A204.1 (cell line): ENCODE results near the gene HVCN1.

Experiments used
- FAIRE-seq: peaks from 2 replicates; lab custom pipeline; 2012; peaks lifted over from hg19 to GRCh38; lab: Jason Lieb, UNC

HVCN1 gene

DNA sequence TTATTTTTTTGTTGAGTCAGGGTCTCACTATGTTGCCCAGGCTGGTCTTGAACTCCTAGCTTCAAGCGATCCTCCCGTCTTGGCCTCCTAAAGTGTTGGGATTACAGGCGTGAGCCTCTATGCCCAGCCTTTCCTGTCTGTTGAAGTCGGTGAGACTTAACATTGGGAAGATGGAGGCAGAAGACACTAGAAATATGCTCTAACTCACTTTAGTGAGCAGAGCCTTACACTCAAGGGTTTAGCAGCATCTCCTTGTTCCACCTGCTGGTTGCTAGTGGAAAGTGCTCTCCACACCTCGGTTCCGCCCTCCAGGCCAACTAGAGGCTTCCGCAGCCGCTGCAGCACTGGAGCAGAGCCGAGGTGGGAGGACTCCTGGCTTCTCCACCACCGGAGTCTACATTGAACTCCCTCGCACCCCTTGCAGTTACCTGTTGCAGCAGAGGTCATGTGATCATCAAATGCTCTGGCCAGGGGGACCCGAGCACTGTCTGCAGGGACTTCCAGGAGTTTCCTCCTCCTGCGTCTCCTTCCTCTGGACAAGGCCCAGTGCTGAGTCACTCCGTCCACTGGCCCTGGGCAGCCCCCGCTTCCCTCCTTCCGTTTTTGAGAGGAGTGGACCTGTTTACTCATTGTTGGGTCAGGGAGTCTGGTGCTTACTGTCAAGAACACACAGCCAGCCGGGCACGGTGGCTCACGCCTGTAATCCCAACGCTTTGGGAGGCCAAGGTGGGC, 9.4 kb upstream of the HVCN1 start:
- FAIRE-seq: peak; percentile 69

DNA sequence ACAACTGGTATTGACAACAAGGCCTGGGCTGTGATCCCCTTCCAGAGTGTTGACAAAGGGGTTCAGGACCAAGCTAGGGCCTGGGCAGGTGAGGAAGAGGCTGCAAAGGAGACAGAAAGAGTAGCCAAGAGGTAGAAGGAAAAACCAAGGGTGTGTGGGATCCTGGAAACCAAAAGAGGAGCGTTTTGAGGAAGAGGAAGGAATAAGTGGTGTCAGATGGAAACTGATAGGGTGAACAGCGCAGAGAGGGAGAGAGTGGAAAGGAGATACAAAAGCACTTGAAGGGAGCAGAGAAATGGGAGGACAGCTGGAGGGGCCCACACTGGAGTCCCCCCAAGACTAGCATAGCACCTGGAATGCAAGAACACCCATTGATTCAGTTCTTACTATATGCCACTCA, 8.3 kb upstream of the HVCN1 start:
- no peak for FAIRE-seq

DNA sequence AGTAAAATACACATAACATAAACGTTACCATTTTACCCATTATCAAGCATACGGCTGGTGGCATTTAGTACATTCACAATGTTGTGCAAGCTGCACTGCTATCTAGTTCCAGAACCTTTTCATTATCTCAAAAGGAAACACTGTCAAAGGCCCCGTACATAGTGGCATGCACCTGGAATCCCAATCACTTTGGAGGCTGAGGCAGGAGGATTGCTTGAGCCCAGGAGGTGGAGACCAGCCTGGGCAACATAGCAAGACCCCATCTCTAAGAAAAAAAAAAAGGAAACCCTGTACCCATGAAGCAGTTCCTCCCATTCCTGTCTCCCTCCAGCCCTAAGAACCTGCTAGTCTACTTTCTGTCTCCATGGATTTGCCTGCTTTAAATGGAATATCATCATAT, 7.4 kb upstream of the HVCN1 start:
- no peak for FAIRE-seq

DNA sequence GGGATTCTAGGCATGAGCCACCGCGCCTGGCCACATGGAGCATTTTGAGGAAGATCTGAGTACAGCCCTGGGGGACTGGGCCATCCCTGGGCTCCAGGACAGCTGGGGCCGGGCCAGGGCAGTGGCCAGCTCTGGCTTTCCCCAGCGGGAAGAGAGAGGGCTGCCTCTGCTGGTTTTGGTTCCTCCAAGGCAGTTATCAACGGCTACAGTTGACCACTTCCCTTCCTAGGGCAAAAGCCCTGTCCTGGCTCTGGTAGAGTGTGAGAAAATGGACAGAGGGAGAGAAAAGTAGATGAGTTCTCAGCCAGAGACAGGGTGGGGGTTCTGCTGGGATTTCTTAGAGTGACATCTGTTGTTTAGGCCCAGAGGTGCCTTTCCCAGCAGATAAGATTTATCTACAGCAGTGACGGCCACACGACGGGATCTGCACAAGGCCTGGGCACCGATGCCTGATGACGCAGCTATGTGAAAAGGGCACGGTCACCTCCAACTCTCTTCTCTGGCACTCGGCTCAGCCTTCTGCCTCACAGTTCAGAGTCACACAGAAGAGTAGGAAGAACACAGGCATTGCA, 5.5 kb upstream of the HVCN1 start:
- no peak for FAIRE-seq

DNA sequence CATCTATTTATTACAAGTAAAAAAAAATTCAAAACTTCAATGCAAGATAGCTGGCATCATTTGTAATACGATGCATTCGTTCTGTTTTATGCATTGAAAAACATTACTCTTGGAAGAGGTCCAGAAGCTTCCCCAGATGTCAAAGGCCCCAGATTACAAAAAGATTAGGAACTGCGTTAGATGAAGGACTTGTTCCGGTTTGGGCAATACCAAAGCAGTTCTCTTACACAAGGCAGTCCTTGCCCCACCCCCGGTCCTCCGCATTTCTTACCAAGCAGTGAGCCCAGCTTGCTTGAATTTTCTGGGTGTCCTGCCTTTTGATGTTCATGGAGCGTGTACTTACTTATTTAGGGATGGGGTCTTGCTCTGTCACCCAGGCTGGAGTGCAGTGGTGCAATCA, 4.8 kb upstream of the HVCN1 start:
- no peak for FAIRE-seq

DNA sequence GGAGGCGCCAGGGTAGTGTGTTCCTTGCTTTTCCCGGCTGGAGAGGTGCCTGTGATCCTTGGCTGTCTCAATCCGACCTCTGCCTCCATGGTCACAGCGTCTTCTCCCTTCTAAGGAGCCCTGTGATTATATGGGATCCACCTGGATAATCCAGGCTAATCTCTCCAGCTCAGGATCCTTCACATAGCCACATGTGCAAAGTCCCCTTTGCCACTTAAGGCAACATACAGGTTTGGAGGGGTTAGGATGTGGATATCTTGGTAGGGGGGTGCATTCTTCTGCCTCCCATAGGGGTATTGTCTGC, 1.2 kb upstream of the HVCN1 start:
- FAIRE-seq: no peak

DNA sequence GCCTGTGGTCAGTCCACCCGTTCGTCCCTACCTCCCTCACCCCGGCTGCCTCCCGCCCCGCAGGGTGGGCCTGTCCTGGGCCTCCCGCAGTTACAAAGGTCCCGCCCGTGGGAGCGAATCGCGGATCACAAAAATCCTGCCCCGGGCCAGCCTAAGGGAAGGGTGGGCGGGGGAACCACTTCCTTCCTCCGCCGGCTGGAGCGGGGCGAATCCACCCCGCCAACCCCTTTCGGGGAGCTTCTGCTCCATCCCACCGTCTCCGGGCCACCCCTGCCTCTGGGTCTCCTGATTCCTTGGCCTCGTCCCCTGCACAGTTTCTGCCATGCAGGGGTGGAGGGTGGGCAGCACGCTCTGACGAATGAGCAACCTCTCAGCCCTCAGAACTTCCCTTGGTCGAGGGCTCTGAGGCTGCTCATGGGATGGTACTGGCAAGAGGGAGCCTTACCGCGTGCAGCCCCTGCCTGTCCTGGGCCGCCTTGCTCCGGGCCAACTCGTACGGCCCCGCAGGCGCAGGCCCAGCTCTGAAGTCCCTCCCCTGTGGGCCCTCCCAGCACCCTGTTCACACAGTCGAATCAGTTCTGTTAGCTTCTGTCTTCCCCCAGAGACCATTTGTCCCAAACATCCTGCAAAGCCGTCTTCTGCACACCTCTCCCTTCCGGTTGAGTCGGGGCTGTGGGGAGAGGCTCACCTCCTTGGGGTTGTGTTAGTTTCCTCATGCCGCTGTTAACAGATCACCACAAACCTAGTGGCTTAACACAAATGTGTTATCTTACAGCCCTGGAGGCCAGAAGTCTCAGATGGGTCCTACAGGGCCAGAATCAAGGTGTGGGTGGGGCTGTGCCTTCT, 589 bp upstream of the HVCN1 start:
- FAIRE-seq: no peak

DNA sequence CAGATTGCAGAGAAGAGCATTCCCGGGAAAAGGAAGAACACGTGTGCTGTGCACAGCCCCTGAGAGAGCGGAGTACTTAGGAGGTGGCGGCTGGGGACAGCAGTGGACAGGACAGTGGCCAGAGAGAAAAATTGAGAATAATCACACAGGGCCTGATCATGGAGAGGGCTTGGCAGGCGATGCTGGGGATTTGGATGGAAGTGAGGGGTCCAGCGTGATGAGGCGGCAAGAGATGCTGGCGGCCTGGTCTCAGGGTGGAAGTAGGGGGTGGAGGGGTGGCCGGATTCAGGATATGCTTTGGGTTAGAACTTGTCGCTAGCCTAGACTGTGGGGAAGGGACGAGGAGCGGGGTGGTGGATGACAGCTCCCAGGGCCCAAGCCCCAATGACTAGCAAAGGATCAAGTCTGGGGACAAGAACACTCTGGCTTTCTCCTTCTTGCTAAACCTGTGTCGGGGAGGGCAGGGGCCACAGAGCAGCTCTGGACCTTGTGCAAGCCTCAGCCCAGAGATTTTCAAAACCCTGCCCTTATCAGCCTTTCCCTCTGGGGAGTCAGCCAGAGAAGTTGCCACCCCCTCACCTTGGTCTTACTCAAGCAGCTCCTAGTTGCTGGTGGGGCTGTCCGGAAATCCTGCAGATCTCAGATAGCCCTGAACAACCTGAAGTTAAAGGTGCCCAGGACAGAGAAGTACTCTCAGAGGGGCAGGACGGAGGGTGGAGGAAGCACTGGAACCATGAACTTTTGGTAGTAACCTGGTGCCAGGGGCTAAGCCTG, 1.3 kb downstream of the HVCN1 start:
- no peak for FAIRE-seq

DNA sequence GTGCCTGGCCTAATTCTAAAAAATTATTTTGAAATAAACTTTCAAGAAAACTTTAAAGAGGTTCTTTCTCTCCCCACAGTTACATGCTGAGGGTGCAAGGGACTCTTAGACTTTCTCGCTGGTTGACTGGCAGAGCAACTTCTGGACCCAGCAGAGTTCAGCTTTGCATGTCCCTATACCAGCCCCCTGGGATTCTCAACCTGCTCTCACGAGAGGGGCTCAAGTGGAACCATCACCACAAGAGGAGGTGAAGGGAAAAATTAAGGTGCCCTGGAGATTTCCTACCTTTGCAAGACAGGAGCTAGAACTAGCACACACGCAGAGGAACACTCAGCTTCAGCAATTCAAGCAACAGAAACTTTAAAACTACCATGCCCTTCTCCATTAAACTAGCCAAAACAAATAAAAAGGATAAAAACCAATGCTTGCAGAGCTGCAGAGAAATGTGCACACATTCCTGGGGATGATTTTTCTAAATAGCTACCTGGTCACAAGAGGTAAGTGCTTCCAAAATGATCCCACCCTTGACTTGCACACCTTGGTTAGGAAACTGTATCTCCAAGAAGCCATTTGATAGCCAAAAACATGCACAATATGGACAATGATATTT, 2.5 kb downstream of the HVCN1 start:
- FAIRE-seq: no peak

DNA sequence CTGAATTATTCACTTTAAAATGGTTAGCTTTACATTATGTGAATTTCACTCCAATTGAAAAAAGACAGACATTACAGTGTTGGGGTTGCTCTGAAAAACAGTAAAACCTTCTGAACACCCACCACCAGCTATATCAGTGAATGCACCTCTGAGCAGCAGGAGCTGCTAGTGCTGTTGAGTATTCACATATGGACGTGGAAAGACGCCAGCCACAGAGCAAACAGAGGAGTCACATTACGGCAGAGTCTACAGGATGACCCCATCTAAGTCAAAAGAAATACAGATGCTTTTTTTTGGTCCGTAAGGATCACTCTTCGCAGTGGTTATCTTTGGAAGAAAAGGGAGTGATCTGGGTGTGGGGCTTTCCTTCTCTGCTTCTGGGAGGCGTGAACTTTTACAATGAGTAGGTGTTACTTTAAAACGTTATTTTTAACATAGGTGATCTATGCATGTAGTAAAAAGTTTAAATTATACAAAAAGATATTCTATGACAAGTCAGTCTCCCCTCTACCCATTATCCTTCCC, 4.5 kb downstream of the HVCN1 start:
- no peak for FAIRE-seq

DNA sequence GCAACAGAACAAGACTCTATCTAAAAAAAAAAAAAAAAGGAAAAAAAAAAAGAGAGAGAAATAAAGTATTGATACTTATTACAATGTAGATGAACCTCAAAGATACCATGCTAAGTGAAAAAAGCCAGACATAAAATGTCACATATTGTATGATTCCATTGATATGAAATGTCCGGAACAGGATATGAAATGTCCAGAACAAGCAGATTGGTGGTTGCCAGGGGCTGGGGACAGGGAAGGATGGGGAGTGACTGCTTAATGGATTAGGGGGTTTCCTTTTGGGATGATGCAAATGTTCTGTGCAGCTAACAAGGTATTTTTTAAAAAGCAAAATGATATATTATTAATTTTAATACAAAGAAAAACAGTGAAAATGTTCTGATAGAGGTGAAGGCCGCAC, 5.0 kb downstream of the HVCN1 start:
- no peak for FAIRE-seq

DNA sequence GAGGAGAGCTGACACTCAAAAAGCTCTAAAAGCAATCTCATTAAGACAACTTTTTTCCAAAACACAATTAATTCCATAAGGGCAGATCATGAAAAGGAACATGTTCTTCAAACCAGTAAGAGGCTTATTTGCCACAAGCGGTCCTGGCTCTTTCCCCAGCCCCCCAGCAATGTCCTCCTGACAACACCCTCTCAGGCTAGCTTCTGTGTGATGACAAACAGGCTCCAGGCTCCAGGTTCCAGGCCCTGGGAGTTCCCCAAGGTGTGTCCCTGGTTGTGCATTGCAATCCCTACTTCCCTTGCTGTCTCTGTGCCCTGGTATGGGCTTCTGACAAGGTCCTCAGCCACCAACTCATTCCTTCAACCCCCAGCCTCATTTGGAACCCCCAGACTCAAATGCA, 8.9 kb downstream of the HVCN1 start:
- FAIRE-seq: no peak

DNA sequence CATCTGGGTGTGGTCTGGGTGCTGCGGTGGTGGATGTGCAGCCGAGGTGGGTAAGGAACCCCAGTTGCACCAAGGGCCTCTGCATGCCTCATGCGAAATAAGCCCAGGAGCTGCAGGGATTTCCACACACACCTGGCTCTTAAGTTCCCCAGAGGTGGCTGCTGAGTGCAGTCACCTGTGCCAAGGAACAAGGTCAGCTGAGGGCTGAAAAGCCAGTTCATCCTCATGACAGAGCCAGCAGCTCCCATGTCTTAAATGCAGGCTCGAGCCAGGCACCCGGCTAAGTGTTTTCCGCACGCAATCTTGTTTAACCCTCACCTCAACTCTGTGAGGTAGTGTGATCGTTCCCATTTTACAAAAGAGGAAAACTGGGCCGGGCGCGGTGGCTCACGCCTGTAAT, 9.7 kb downstream of the HVCN1 start:
- FAIRE-seq: no peak

DNA sequence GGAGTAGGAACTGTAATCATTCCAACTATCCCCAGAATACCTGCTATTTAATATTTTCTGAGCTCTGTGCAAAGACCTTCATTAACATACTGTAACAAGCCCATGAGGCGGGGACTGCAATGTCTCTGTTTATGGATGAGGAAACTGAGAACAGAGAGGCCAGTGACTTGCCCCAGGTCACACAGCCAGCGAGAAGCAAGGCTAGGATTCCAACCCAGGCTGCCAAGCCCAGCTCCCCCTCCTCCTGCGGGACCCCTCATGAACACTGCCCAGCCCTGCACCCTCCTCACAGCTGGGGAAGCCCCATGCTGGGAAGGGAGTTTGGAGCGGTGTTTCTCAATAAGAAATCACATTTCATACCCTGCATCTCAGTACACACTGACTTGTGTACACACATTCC, 10.9 kb downstream of the HVCN1 start:
- FAIRE-seq: no peak

DNA sequence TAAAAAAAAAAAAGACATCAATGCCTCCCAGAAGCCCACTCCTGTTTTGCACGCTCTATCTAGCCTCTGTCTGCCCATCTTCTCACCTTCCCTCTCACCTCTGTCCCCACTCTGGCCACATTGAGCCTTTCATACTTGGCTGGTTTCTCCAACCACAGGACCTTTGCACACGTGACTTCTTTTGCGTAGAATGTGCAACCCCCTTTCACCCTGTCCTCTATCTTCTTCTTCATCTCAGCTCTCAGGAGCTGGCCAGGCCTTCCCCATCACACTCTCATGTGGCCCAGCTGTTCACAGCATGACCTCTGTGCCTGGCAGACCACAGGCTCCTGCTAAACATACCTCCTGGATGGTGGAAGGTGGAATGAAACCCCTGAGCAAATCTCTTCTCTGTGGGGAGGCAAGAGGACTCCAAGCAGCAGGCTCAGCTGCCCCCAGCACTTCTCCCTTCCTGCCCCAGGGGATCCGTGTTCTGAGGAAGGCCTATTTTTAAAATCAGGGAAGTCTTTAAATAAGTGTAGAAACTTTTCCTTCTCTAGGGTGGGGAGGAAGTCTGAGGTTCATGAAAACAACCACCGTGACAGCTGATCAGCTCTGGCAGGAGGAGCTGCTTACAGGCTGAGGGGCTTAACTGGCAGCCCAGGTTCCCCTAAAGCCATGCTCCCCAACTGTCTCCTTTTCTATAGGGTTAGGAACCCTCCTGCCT, 11.6 kb downstream of the HVCN1 start:
- no peak for FAIRE-seq

DNA sequence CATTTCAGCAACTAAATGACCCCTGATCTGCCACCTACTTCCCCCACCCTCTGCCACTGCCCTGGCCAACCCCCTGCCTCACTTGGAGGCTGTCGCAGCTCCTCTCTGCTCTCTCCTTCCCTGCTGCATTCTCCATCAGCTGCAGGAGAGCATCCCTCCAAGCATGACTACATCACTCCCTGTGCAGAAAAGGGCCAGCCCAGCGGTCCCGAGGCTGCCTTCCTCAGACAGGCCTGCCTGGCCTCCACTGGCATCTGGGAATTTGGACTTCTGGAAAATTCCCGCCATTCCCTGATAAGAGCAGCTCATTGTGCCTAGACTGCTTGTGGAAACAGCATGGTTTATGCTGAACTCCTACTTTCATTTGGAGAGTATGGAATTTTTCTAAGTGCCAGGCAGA, 12.7 kb downstream of the HVCN1 start:
- FAIRE-seq: no peak

DNA sequence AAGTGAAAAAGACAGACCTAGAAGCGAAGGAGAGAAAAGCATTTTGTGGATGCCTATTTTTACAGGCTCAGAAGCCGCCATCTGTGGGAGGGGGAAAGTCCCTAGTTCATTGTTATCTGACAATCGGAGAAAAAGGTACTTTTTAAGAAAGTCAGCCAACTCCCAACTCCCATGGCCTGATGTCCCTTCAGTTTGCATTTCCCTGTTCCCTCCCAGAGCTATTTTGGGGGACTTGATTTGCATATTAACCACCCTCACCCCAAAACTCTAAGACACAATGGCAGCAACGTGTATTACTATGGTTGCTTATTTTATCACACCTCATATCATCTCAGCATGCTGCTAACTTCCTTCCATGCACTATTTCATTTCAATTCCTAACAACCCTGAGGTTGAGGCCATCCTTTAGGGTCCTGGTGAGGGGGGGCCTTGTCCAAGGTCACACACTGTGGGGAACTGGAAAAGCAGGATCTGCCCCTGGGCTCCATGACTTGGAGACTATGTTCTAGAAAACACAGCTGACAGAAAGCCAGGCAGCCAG, 18.7 kb downstream of the HVCN1 start:
- FAIRE-seq: no peak

DNA sequence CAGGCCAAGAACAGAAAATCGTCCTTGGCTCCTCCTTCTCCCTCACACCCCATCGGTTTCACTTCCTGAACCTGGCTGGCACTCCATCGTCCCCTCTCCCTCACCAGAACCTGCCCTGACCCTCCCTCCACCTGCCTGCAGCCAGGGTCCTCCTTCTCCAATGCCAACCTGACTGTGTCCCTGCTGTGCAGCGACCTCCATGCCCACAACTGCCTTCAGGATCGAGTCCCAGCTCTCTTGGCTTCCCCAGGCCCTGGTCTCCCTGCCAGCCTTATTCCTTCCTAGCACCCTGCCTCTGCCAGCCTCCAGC, 19.8 kb downstream of the HVCN1 start:
- no peak for FAIRE-seq

DNA sequence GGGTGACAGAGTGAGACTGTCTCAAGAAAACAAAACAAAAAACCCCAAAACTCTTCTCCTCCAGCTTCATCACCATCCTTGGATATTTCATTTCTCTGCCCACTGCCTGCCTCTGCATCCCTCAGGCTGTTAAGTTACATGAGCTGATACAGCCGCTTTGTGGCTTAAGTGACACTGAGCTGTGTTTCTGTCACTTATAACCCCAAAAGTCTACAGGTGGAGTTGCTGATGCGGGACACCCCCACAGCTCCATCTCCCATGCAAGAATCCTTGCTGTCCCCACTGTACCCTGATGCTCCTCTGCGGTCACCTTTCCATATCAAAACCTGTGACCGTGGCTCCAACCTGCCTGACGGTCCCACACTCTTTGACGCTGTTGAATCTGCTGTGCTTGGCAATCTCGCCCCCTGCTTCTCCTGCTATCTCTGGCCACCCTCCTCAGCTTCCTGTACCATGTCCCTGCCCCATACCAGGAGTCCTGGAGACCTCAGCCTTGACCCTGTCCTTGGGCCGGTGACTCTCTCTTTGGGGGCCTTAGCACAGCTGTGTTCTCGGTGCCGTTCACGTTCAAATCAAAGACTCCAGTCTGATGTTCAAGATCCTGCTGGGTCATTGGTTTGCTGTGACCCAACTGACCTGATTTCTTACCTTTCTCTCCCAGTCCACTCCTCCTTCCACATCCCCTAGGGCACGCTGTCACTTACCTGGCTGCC, 20.3 kb downstream of the HVCN1 start:
- FAIRE-seq: no peak

DNA sequence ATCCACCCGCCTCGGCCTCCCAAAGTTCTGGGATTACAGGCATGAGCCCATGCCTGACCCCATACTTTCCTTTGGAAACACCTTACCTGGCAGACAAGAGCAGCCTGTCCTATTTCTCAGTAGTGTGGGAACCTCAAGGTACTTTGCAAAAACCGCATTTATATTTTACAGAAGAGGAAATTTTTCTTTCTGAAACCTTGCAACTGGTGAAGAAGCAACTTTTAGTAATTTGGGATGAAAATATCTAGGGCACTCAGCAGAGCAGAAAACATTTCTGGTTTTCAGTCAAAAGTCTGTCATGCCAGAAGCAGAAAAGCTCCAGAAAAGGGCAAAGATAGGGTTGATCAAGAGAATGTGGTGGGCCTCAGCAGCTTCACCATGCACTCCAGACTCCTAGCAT, 21.2 kb downstream of the HVCN1 start:
- FAIRE-seq: no peak

DNA sequence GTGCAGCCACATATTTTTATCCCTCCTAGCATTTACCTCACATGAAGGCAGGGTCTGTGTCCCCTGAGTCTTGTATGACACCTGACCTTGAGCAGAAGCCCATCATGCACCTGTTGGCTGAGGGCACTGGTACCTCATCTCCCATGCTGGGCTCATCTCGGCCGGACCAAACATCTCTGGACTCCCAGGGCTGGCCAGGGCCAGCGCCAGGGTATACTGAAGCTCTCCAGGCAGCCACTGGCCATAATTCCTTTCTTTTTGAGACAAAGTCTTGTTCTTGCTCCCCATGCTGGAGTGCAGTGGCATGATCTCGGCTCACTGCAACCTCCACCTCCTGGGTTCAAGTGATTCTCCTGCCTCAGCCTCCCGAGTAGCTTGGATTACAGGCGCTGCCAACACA, 22.0 kb downstream of the HVCN1 start:
- no peak for FAIRE-seq
